NCI-H2196 treated with DMSO at 0.1 percent for 48 hours (cell line): ENCODE results near the gene C1R.
"Not testable (repeated sequence)": the region's sequence is repeated elsewhere in the genome, so short reads cannot be mapped to it uniquely, and the experiment has no call there.

ENCODE experiments used
- DNase-seq: peaks from one replicate; lab custom pipeline; 2025; ENCODE audit not compliant: unreplicated experiment; lab: John Stamatoyannopoulos, UW

C1R gene

GRCh38 chr12:7069386-7069785, 22.9 kb downstream of the C1R start:
- DNase-seq: no peak

- DNase-seq: no peak
These were observed 23.3 kb downstream of the C1R start for GRCh38 chr12:7068994-7069346.

- no peak for DNase-seq
These were observed 23.8 kb downstream of the C1R start for GRCh38 chr12:7068240-7068993.

GRCh38 chr12:7067096-7067495, 25.1 kb downstream of the C1R start:
- DNase-seq: no peak

- DNase-seq: no peak
These were observed 25.6 kb downstream of the C1R start for GRCh38 chr12:7066596-7066995.

DNA sequence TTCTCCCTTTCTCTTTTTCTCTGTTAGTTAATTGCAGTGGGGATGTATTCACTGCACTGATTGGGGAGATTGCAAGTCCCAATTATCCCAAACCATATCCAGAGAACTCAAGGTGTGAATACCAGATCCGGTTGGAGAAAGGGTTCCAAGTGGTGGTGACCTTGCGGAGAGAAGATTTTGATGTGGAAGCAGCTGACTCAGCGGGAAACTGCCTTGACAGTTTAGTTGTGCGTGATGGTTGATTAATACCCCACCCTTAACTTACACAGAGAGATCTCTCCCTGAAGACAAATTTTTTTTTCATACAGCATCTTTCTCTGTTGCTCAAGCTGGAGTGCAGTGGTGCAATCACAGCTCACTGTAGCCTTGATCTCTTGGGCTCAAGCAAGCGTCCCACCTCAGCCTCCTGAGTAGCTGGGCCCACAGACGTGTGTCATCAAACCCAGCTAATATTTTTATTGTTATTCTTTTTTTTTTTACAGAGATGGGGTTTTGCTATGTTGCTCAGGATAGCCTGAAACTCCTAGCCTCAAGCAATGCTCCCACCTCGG, 27.1 kb downstream of the C1R start:
- DNase-seq: no peak

DNA sequence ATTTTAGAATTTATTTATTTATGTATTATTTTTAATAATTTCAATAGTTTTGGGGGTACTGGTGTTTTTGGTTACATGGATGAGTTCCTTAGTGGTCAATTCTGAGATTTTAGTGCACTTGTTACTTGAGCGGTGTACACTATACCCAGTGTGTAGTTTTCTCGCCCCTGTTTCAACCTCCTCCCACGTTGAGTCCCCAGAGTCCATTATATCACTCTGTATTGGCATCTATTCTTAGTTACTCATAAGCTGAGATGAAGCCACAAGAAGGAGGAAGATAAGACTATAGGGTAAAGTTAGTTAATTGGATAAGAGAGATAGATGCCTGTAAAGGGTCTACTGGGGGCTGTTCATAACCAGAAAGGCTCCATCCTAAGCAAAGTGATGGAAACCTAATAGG, 27.7 kb downstream of the C1R start:
- DNase-seq: no peak

DNA sequence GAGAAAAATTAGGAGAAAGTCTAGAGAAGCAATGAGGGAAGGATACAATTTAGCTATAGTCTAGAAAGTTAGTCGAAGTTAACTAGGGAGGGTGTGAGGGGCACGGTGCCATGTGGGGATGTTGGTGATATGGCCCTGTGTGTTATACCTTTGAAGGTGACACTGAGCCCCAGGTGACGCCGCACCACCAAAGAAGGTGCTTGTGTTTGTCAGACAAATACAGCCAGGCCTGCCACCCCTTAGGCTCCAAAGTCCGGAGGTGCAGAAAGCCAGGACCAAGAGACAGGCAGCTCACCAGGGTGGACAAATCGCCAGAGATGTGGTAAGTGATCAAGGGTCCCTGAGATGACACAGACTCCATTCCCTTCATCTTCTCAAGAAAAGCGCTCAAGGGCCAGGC, 30.6 kb downstream of the C1R start:
- no peak for DNase-seq

- DNase-seq: no peak
These were observed 31.1 kb downstream of the C1R start for GRCh38 chr12:7061138-7061537.

GRCh38 chr12:7060353-7060954, 31.8 kb downstream of the C1R start, which contains the start of gene C1S:
TSS of gene C1S (plus strand) at chr12:7060718. CDS start at chr12:7061913, 1,195 bp downstream.
- DNase-seq: no peak

GRCh38 chr12:7059780-7060179, 32.5 kb downstream of the C1R start:
- DNase-seq: no peak

DNA sequence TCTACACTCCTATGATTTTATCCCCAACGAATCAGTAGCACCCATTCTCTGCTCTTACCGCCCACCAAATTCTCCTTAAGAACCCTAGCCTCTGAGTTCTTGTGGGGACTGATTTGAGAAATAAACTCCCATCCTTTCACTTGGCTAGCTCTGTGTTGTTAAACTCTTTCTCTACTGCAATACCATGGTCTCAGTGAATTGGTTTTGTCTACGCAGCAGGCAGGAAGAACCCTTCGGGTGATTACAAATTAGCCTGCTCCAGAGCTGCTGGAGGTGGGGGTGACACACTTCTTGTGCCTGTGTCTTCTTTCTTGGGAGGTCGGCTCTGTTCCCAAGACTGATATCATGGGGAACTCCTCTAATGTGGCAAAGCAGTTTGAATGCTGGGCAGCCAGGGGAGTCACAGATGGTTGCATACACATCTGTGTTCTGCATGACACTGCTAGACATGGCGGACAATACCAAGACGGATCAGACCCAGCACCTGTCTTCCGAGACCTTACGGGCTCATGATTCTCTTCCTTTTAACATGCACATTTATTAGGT, 33.3 kb downstream of the C1R start:
- no peak for DNase-seq

- no peak for DNase-seq
These were observed 33.9 kb downstream of the C1R start for GRCh38 chr12:7058163-7058845.

- DNase-seq: not testable (repeated sequence)
These were observed 36.5 kb downstream of the C1R start for GRCh38 chr12:7055736-7056135.

DNA sequence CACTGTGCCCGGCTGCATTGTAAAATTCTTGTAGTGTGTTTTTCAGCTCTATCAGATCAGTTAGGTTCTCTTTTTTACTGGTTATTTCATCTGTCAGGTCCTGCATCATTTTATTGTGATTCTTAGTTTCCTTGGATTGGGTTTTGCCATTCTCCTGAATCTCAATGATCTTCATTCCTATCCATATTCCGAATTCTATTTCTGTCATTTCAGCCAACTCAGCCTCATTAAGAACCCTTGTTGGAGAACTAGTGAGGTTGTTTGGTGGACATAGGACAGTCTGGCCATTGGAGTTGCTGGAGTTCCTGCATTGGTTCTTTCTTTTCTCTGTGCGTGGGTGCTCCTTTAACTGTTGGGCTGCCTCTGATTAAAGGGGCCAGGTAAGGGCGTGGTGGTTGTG, 37.3 kb downstream of the C1R start:
- no peak for DNase-seq

DNA sequence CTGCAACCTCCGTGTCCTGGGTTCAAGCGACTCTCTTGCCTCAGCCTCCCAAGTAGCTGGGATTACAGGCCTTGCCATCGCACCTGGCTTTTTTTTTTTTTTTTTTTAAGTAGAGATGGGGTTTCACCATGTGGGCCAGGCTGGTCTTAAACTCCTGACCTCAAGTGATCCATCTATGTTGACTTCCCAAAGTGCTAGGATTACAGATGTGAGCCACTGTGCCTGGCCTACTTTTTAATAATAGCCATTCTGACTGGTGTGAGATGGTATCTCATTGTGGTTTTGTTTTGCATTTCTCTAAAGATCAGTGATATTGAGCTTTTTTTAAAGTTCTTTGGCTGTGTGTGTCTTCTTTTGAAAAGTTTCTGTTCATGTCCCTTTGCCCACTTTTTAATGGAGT, 42.3 kb downstream of the C1R start:
- not testable (repeated sequence) for DNase-seq

GRCh38 chr12:7049445-7049951, 42.7 kb downstream of the C1R start:
- not testable (repeated sequence) for DNase-seq

GRCh38 chr12:7047306-7047705, 44.9 kb downstream of the C1R start:
- no peak for DNase-seq

DNA sequence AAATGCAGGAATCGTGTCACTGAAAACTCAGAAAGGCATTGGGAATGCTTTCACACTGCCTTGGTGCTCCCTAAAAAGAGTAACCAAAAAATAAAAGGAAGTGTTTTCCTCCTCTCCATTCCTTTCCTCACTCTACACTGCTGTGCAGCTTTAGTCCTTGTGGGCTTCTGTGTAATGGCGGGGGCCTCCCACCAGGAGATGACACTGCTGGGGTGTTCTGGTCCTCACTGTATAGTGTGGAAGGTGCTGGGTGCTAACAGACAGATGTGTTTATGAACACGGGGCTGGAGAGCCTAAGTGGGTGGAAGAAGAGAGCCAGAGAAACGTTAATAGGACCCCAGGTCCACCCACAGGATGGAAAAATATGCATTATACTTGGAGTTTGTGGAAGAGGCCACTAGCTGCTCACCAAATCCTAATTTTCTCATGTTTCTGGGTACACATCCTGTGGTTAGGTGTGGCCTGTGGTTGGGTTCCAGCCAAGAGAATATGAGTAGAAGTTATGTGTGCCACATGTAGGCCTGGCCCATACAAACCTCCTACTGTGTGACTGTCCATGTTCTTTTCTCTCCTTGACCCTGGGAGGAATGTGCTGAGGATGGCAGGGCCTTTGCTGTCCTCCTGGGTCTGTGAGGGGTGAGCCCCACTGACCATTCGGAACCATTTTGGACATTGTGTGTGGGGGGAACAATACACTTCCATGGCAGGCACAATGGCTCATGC, 45.7 kb downstream of the C1R start:
- DNase-seq: no peak

- no peak for DNase-seq
These were observed 46.3 kb downstream of the C1R start for GRCh38 chr12:7045913-7046312.

- no peak for DNase-seq
These were observed 49.4 kb downstream of the C1R start for GRCh38 chr12:7042842-7043241.
